ENCODE results near the gene OR8D2. TPM values are rescaled to one million over a fixed set of nuclear protein-coding genes. Genes with fewer than 3 reads are reported as not detected.

The OR8D2 gene
- total RNA-seq, 4 donors from 2014 or later: not detected

DNA sequence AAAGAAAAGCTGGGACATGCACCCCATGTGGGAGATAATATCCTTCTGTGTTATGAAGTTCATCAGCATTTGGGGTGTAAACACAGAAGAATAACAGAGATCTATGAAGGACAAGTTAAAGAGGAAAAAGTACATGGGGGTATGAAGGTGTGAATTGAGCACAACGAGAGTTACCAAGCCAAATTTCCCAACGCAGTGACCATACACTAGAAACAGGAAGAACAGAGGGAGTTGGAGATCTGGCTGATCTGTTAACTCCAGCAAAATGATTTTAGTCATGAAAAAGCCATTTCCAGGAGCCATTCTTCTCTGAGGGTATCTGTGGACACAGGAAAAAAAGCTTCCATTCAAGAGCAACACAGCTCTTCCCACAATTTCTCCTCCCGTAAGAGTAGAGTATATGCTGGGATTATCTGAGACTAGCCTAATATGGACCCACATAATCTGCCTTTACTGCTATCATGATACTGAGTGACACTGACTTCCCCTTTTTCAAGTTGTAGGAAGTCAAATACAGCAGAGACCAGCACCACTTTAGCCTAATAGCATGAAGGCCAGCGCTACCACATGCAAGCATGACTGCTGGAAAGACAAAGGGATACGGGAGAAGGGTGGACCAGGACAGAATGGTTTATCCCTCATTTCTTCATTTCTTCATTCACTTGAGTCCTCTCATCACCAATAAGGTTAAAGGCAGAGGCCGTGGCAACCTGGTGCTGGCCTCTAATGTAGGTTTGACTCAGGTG is 19.6 kb upstream of the OR8D2 start:
- Histone ChIP-seq H3K9me3 (no peaks in the 10 kb centered on the region), H3K4me1 (no peaks in the 10 kb centered on the region), H3K27ac (no peak overlapping the region), H3K36me3 (no peaks in the 10 kb centered on the region), H3K4me3 (no peak overlapping the region), H3K27me3 (no peaks in the 10 kb centered on the region)
- TF ChIP-seq, protein P1, sequence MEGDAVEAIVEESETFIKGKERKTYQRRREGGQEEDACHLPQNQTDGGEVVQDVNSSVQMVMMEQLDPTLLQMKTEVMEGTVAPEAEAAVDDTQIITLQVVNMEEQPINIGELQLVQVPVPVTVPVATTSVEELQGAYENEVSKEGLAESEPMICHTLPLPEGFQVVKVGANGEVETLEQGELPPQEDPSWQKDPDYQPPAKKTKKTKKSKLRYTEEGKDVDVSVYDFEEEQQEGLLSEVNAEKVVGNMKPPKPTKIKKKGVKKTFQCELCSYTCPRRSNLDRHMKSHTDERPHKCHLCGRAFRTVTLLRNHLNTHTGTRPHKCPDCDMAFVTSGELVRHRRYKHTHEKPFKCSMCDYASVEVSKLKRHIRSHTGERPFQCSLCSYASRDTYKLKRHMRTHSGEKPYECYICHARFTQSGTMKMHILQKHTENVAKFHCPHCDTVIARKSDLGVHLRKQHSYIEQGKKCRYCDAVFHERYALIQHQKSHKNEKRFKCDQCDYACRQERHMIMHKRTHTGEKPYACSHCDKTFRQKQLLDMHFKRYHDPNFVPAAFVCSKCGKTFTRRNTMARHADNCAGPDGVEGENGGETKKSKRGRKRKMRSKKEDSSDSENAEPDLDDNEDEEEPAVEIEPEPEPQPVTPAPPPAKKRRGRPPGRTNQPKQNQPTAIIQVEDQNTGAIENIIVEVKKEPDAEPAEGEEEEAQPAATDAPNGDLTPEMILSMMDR (IDR thresholded peaks at IDR 0.05 in 4 of 5, conservative IDR thresholded peaks at IDR 0.05 in 1 of 5): no peak
- TF ChIP-seq POLR2A (IDR thresholded peaks at IDR 0.05): no peak
- ATAC-seq (no peak), DNase-seq (no peak)
- in situ Hi-C loops (cut with MboI; ENCODE audit: low sequenced_read_pairs in 4 of 4) (no loop called here), intact Hi-C loops (cut with DNase I; ENCODE audit: low total_unique reads) (no loop called here)

- Histone ChIP-seq H3K4me1 (no peaks in the 10 kb centered on the region), H3K4me3 (no peak overlapping the region), H3K27ac (no peak overlapping the region), H3K9me3 (no peaks in the 10 kb centered on the region), H3K27me3 (no peaks in the 10 kb centered on the region), H3K36me3 (no peaks in the 10 kb centered on the region)
- no peak for DNase-seq
- no peak for TF ChIP-seq POLR2A (IDR thresholded peaks at IDR 0.05)
- TF ChIP-seq, protein P1 (IDR thresholded peaks at IDR 0.05 in 4 of 5, conservative IDR thresholded peaks at IDR 0.05 in 1 of 5): no peak
- ATAC-seq: no peak
- intact Hi-C loops (cut with DNase I; ENCODE audit: low total_unique reads) (no loop called here), in situ Hi-C loops (cut with MboI; ENCODE audit: low sequenced_read_pairs in 4 of 4) (no loop called here)
Observed at GRCh38 chr11:124331873-124332272, 11.9 kb upstream of the OR8D2 start.

DNA sequence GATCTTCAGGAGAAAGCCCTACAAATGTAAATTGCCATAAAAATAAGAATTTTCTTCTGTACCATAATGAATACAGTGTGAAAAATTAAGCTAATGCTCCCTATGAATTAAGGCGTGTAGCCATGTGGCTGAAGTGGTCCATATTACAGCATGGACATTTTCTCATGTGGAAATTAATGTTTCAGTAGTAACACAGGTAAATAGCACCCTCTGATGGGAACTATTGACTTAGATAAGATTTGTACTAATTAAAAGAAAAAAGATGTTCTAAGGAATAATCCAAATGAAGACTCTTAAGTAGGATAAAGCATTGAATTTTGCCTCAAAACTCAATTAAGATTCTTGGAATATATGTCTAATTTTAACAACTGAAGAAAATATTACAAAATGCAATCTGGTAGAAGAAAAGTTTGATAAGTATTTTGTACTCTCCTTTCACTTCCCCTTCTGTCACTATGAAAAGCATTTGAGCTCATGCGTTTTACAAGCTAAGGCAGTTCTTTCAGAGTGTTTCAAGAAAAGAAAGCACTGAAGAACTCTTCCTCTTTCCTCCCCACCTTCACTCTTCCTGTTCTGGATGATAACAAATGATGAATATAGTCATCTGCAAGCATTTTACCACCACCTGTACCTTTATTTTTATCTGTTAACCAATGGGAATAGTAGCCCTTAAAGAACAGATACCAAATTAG is 9.9 kb upstream of the OR8D2 start:
- H3K27me3 ChIP-seq: no peaks in the 10 kb centered on the region

GRCh38 chr11:124327775-124328174 is 7.8 kb upstream of the OR8D2 start:
- ATAC-seq: no peak
- Histone ChIP-seq H3K9me3 (no peaks in the 10 kb centered on the region), H3K4me1 (no peaks in the 10 kb centered on the region), H3K27ac (no peak overlapping the region), H3K4me3 (no peak overlapping the region), H3K36me3 (no peaks in the 10 kb centered on the region), H3K27me3 (no peaks in the 10 kb centered on the region)
- in situ Hi-C loops (cut with MboI; ENCODE audit: low sequenced_read_pairs in 4 of 4) (no loop called here), intact Hi-C loops (cut with DNase I; ENCODE audit: low total_unique reads) (no loop called here)
- TF ChIP-seq POLR2A (IDR thresholded peaks at IDR 0.05): no peak
- TF ChIP-seq, protein P1 (IDR thresholded peaks at IDR 0.05 in 4 of 5, conservative IDR thresholded peaks at IDR 0.05 in 1 of 5): no peak
- DNase-seq: no peak

More for the DNA sequence above, 9.9 kb upstream of the OR8D2 start:
- ATAC-seq: no peak
- in situ Hi-C loops (cut with MboI; ENCODE audit: low sequenced_read_pairs in 4 of 4): no loop called here
- H3K4me3 ChIP-seq: no peak overlapping the region
- no peaks in the 10 kb centered on the region for H3K9me3 ChIP-seq
- intact Hi-C loops (cut with DNase I; ENCODE audit: low total_unique reads): no loop called here
- TF ChIP-seq, protein P1 (IDR thresholded peaks at IDR 0.05 in 4 of 5, conservative IDR thresholded peaks at IDR 0.05 in 1 of 5): no peak
- TF ChIP-seq POLR2A (IDR thresholded peaks at IDR 0.05): no peak
- DNase-seq: no peak
- H3K36me3 ChIP-seq: no peaks in the 10 kb centered on the region
- H3K4me1 ChIP-seq: no peaks in the 10 kb centered on the region
- H3K27ac ChIP-seq: no peak overlapping the region
